IMR-90 (cell line): ENCODE measurements around the gene UQCRFS1. TPM values are rescaled to one million over a fixed set of nuclear protein-coding genes. Genes with fewer than 3 reads are reported as not detected.

Experiments
- ATAC-seq: fragments of 200-7000 bp; cut with Tn5 transposase; 2 replicates; pipeline ENCODE4 v1.9.1; 2020; ENCODE audit warnings: low read depth, mild to moderate bottlenecking, moderate library complexity
- BruUV-seq: library from RNA; stranded (reverse); fragments of 400-500 nt; replicated peaks from 2 replicates; lab custom pipeline; 2021; lab: Mats Ljungman, UMichigan
- CTCF ChIA-PET: fragments of 300-600 bp; formaldehyde crosslinking; extraction: SDS; loops from one replicate; lab custom pipeline; 2021; ENCODE audit warnings: antibody characterized with exemption; lab: Yijun Ruan, JAX
- POLR2A ChIA-PET: fragments of 300-600 bp; sonication (Branson Sonifier 250); formaldehyde crosslinking; loops from one replicate; lab custom pipeline; 2022; ENCODE audit warnings: antibody characterized with exemption; ENCODE audit not compliant: unreplicated experiment; lab: Charles Lee
- DNase-seq: peaks from one replicate; pipeline ENCODE4 v3.0.0; 2013
- H2AFZ ChIP-seq: replicated peaks from 2 replicates; pipeline ENCODE3; 2013; ENCODE audit warnings: low read length, mild to moderate bottlenecking; ENCODE audit not compliant: poor library complexity
- H2AK5ac ChIP-seq: 2 replicates; pipeline ENCODE4 v1.6.1; 2013; ENCODE audit warnings: low read depth, low read length, inconsistent platforms
- H2AK9ac ChIP-seq: replicated peaks from 2 replicates; pipeline ENCODE3; 2013; ENCODE audit warnings: mild to moderate bottlenecking, low read depth, low read length, moderate library complexity; ENCODE audit not compliant: poor library complexity
- H2BK120ac ChIP-seq: 2 replicates; pipeline ENCODE4 v1.6.1; 2013; ENCODE audit warnings: low read depth, low read length, inconsistent platforms
- H2BK15ac ChIP-seq: 3 replicates; pipeline ENCODE4 v1.6.1; 2013; ENCODE audit warnings: low read depth, low read length, inconsistent platforms
- H2BK20ac ChIP-seq: 2 replicates; pipeline ENCODE4 v1.6.1; 2013; ENCODE audit warnings: low read depth, mild to moderate bottlenecking, inconsistent platforms, low read length, moderate library complexity
- H2BK5ac ChIP-seq: 2 replicates; pipeline ENCODE4 v1.6.1; 2013; ENCODE audit warnings: mild to moderate bottlenecking, low read depth, low read length, inconsistent platforms; ENCODE audit not compliant: poor library complexity, severe bottlenecking
- H3K14ac ChIP-seq: replicated peaks from 2 replicates; pipeline ENCODE4 v1.6.1; 2013; ENCODE audit warnings: low read depth, low read length, inconsistent platforms
- H3K18ac ChIP-seq: 2 replicates; pipeline ENCODE4 v1.6.1; 2013; ENCODE audit warnings: low read depth, low read length, control low read depth
- H3K23ac ChIP-seq: 2 replicates; pipeline ENCODE4 v1.6.1; 2013; ENCODE audit warnings: low read depth, low read length, inconsistent platforms
- H3K27ac ChIP-seq: 2 replicates; pipeline ENCODE4 v1.5.1; 2013; ENCODE audit warnings: mild to moderate bottlenecking, control low read depth, low read length; ENCODE audit not compliant: insufficient read depth
- H3K27me3 ChIP-seq: 2 replicates; pipeline ENCODE4 v1.6.1; 2013; ENCODE audit warnings: low read length; ENCODE audit not compliant: control insufficient read depth, insufficient read depth
- H3K36me3 ChIP-seq: 2 replicates; pipeline ENCODE4 v1.6.1; 2013; ENCODE audit warnings: low read length, mixed read lengths; ENCODE audit not compliant: control insufficient read depth, insufficient read depth
- H3K4ac ChIP-seq: 2 replicates; pipeline ENCODE4 v1.6.1; 2013; ENCODE audit warnings: low read depth, low read length, inconsistent platforms
- H3K4me1 ChIP-seq: 2 replicates; pipeline ENCODE4 v1.6.1; 2013; ENCODE audit warnings: low read length, mixed read lengths; ENCODE audit not compliant: control insufficient read depth, insufficient read depth
- H3K4me2 ChIP-seq: 2 replicates; pipeline ENCODE4 v1.6.1; 2013; ENCODE audit warnings: low read depth, mild to moderate bottlenecking, control low read depth, low read length, moderate library complexity
- H3K4me3 ChIP-seq: 2 replicates; pipeline ENCODE4 v1.5.1; 2013; ENCODE audit warnings: low read depth, mild to moderate bottlenecking, control low read depth, low read length, moderate library complexity; ENCODE audit not compliant: insufficient read depth
- H3K56ac ChIP-seq: 2 replicates; pipeline ENCODE4 v1.6.1; 2013; ENCODE audit warnings: low read length, inconsistent platforms; ENCODE audit not compliant: insufficient read depth; ENCODE audit errors: extremely low read depth
- H3K79me1 ChIP-seq, 2 experiments: 2 replicates each; pipeline ENCODE4 v1.6.1; 2013; ENCODE audit warnings: low read length in 2 of 2, inconsistent platforms in 1 of 2, low read depth in 1 of 2
- H3K9ac ChIP-seq: 2 replicates; pipeline ENCODE4 v1.6.1; 2013; ENCODE audit warnings: low read depth, low read length, control low read depth
- H3K9me1 ChIP-seq: 2 replicates; pipeline ENCODE4 v1.6.1; 2013; ENCODE audit warnings: low read length, inconsistent platforms; ENCODE audit not compliant: insufficient read depth
- H3K9me3 ChIP-seq: 2 replicates; pipeline ENCODE4 v1.6.1; 2013; ENCODE audit warnings: low read length; ENCODE audit not compliant: control insufficient read depth, insufficient read depth
- H4K20me1 ChIP-seq: 2 replicates; pipeline ENCODE4 v1.6.1; 2013; ENCODE audit warnings: low read length, inconsistent platforms; ENCODE audit not compliant: insufficient read depth
- H4K5ac ChIP-seq: 2 replicates; pipeline ENCODE4 v1.6.1; 2013; ENCODE audit warnings: mild to moderate bottlenecking, low read depth, low read length, control low read depth
- H4K8ac ChIP-seq, 2 experiments: 2 replicates each; pipeline ENCODE4 v1.6.1; 2013; ENCODE audit warnings: low read depth in 2 of 2, low read length in 2 of 2, control low read depth in 1 of 2, inconsistent platforms in 1 of 2
- H4K91ac ChIP-seq: 2 replicates; pipeline ENCODE4 v1.6.1; 2013; ENCODE audit warnings: low read depth, low read length, inconsistent platforms; ENCODE audit not compliant: insufficient read depth
- BHLHE40 ChIP-seq: fragments of 150-350 bp; IDR thresholded peaks from 2 replicates; pipeline ENCODE4 v1.6.1; 2016; ENCODE audit warnings: mild to moderate bottlenecking, low read depth, low read length
- CEBPB ChIP-seq: IDR thresholded peaks from 2 replicates; pipeline ENCODE4 v1.6.1; 2012; ENCODE audit warnings: low read depth, low read length, improper control_type of control experiment
- CHD1 ChIP-seq: IDR thresholded peaks from 2 replicates; pipeline ENCODE4 v1.6.1; 2012; ENCODE audit warnings: low read depth, low read length, improper control_type of control experiment
- ELK1 ChIP-seq: fragments of 150-350 bp; IDR thresholded peaks from 2 replicates; pipeline ENCODE4 v1.6.1; 2016; ENCODE audit warnings: low read depth, mild to moderate bottlenecking, low read length, moderate library complexity, borderline replicate concordance
- FOS ChIP-seq: fragments of 150-350 bp; IDR thresholded peaks from 2 replicates; pipeline ENCODE4 v1.6.1; 2016; ENCODE audit warnings: low read depth, low read length
- MAFK ChIP-seq: IDR thresholded peaks from 2 replicates; pipeline ENCODE4 v1.6.1; 2012; ENCODE audit warnings: low read depth, low read length, improper control_type of control experiment
- MAZ ChIP-seq: IDR thresholded peaks from 2 replicates; pipeline ENCODE4 v1.6.1; 2012; ENCODE audit warnings: low read depth, mild to moderate bottlenecking, low read length, improper control_type of control experiment, moderate library complexity, borderline replicate concordance
- MXI1 ChIP-seq: IDR thresholded peaks from 2 replicates; pipeline ENCODE4 v1.6.1; 2012; ENCODE audit warnings: low read depth, mild to moderate bottlenecking, low read length, moderate library complexity, borderline replicate concordance
- NFE2L2 ChIP-seq: fragments of 150-350 bp; IDR thresholded peaks from 2 replicates; pipeline ENCODE4 v1.6.1; 2016; ENCODE audit warnings: low read depth, mild to moderate bottlenecking, low read length
- POLR2A ChIP-seq: IDR thresholded peaks from 2 replicates; pipeline ENCODE4 v1.6.1; 2012; ENCODE audit warnings: mild to moderate bottlenecking, low read depth, low read length
- RAD21 ChIP-seq: IDR thresholded peaks from 2 replicates; pipeline ENCODE4 v1.6.1; 2012; ENCODE audit warnings: low read length, improper control_type of control experiment
- RCOR1 ChIP-seq: IDR thresholded peaks from 2 replicates; pipeline ENCODE4 v1.6.1; 2012; ENCODE audit warnings: mild to moderate bottlenecking, low read length, improper control_type of control experiment; ENCODE audit not compliant: insufficient replicate concordance
- RFX5 ChIP-seq: IDR thresholded peaks from 2 replicates; pipeline ENCODE4 v1.8.0; 2012; ENCODE audit warnings: low read depth, mild to moderate bottlenecking, low read length, moderate library complexity
- SMC3 ChIP-seq: fragments of 150-350 bp; IDR thresholded peaks from 2 replicates; pipeline ENCODE4 v1.6.1; 2016; ENCODE audit warnings: low read depth, mild to moderate bottlenecking, antibody characterized with exemption, low read length, moderate library complexity
- USF2 ChIP-seq: fragments of 150-350 bp; IDR thresholded peaks from 2 replicates; pipeline ENCODE4 v1.6.1; 2017; ENCODE audit warnings: mild to moderate bottlenecking, antibody characterized with exemption, low read length, low read depth
- WGBS, 2 experiments: methylation state at CpG; one replicate each; pipeline versions ENCODE4 v1.1.5 to v1.1.7; 2013; ENCODE audit warnings: missing lambda C conversion rate in 2 of 2; ENCODE audit not compliant: insufficient read length in 1 of 2; ENCODE audit errors: extremely low coverage in 2 of 2; 5-methylcytosine and 5-hydroxymethylcytosine counted together
- dilution Hi-C: fragments of 300-500 bp; cut with HindIII; formaldehyde crosslinking; loops from one replicate; pipeline ENCODE4 v1.14.3; 2018; ENCODE audit warnings: low sequenced_read_pairs; ENCODE audit not compliant: unreplicated experiment
- in situ Hi-C: fragments of 300-500 bp; cut with MboI; formaldehyde crosslinking; loops from 3 replicates; pipeline ENCODE4 v1.14.3; 2019; ENCODE audit warnings: low sequenced_read_pairs, inconsistent platforms, mixed read lengths
- intact Hi-C: fragments of 100-400 bp; cut with micrococcal nuclease; formaldehyde crosslinking; loops from 2 replicates; pipeline ENCODE4 v1.10.0; 2022
- polyA plus RNA-seq, 3 experiments: library from polyadenylated mRNA; depleted of rRNA; stranded (reverse); fragments of >200 nt; gene quantifications; 2 replicates each; pipeline ENCODE4 v1.2.3, GENCODE V29; 2012; ENCODE audit warnings: low replicate concordance in 1 of 3
- total RNA-seq: library from RNA; depleted of rRNA; stranded (reverse); fragments of >200 nt; gene quantifications from 2 replicates; pipeline ENCODE4 v1.2.3, GENCODE V29; 2012
- TF ChIP-seq, protein P1 (sequence below): conservative IDR thresholded peaks from 2 replicates; pipeline ENCODE4 v1.5.1; 2012; ENCODE audit warnings: mild to moderate bottlenecking, low read depth, low read length, improper control_type of control experiment

UQCRFS1 gene
- total and polyA plus RNA-seq, 2 of the 4 experiments (the other 2 are of a cell fraction), result 37.1 to 43.8 TPM

DNA sequence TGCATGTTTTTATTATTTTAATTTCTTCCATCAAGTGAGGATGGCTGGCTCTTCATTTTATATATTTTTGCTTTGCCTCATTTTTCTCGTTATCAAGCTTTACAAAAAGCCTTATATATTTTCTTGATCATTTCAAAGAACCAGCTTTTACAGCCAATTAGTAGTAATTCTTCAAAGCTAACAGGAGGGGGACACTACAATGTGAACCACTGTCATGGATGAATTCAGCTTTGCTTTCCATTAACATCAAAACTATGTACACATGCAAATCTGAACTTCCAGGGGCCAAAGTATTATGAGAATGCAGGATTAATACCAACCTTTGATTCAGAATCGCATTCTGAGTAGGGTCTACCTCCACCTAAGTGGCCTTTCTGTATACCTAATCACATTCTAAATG lies 11.1 kb downstream of the UQCRFS1 start:
- POLR2A ChIA-PET, result interaction anchor here (0.6 kb wide), 1 partner anchor 13 kb away, joined by 3 read pairs; no protein-coding TSS in a partner anchor
- H3K9me1 ChIP-seq, result no peaks in the 10 kb centered on the region; the same call in 1 of the 2 replicates
- no peak overlapping the region for H4K5ac ChIP-seq

More for the DNA sequence above, 11.1 kb downstream of the UQCRFS1 start:
- Histone ChIP-seq H3K18ac (no peak overlapping the region), H3K4me2 (no peak overlapping the region), H3K4me1 (no peaks in the 10 kb centered on the region), H3K27me3 (no peaks in the 10 kb centered on the region), H3K4ac (no peak overlapping the region), H2AK5ac (no peak overlapping the region), H4K91ac (no peak overlapping the region), H2BK120ac (no peak overlapping the region), H3K56ac (no peak overlapping the region), H3K9ac (no peak overlapping the region), H2BK20ac (no peak overlapping the region), H3K4me3 (no peak overlapping the region), H2BK15ac (no peak overlapping the region), H4K8ac (no peak overlapping the region), H3K36me3 (peaks cover 6% of the 10 kb centered on the region), H3K79me1 (peaks cover 6 to 8% of the 10 kb centered on the region in 2 experiments; a peak in 3 of 4 replicates), H3K23ac (no peak overlapping the region), H2AK9ac (no peak overlapping the region), H3K9me3 (no peaks in the 10 kb centered on the region), H3K27ac (no peak overlapping the region), H3K14ac (no peak overlapping the region), H2AFZ (no peak overlapping the region), H4K20me1 (peaks cover 6% of the 10 kb centered on the region; the same call in 1 of the 2 replicates), H2BK5ac (no peak overlapping the region)
- in situ Hi-C loops, result no loop called here
- intact Hi-C loops, result no loop called here
- no peak for DNase-seq
- no CpG with 5 or more reads among the region's 2 CpGs for WGBS, 2 experiments
- ATAC-seq, result no peak
- TF ChIP-seq CHD1, result no peak
- no peak for TF ChIP-seq USF2
- no peak for TF ChIP-seq CEBPB
- TF ChIP-seq MXI1, result no peak
- TF ChIP-seq RFX5, result no peak
- TF ChIP-seq ELK1, result no peak
- TF ChIP-seq POLR2A, result no peak
- TF ChIP-seq RCOR1, result no peak
- no peak for TF ChIP-seq MAZ
- TF ChIP-seq, protein P1, sequence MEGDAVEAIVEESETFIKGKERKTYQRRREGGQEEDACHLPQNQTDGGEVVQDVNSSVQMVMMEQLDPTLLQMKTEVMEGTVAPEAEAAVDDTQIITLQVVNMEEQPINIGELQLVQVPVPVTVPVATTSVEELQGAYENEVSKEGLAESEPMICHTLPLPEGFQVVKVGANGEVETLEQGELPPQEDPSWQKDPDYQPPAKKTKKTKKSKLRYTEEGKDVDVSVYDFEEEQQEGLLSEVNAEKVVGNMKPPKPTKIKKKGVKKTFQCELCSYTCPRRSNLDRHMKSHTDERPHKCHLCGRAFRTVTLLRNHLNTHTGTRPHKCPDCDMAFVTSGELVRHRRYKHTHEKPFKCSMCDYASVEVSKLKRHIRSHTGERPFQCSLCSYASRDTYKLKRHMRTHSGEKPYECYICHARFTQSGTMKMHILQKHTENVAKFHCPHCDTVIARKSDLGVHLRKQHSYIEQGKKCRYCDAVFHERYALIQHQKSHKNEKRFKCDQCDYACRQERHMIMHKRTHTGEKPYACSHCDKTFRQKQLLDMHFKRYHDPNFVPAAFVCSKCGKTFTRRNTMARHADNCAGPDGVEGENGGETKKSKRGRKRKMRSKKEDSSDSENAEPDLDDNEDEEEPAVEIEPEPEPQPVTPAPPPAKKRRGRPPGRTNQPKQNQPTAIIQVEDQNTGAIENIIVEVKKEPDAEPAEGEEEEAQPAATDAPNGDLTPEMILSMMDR, result no peak
- no peak for TF ChIP-seq MAFK
- no peak for TF ChIP-seq SMC3
- TF ChIP-seq FOS, result no peak
- TF ChIP-seq BHLHE40, result no peak
- TF ChIP-seq NFE2L2, result no peak
- no peak for TF ChIP-seq RAD21
- dilution Hi-C loops, result no loop called here
- CTCF ChIA-PET, result interaction anchor here (1.0 kb wide), 1 partner anchor 62 kb away, joined by 3 read pairs; no protein-coding TSS in a partner anchor
- no TSS peak for BruUV-seq
